Pulmonary artery endothelial cell (primary cell): ENCODE data around the gene JPT1. TPM values are rescaled to one million over a fixed set of nuclear protein-coding genes. Genes with fewer than 3 reads are reported as not detected.

Experiments
- total RNA-seq: library from RNA; depleted of rRNA; stranded (reverse); fragments of >200 nt; gene quantifications from 2 replicates; pipeline ENCODE4 v1.2.3, GENCODE V29; 2014

JPT1 gene
- total RNA-seq, 1 donor from 2014 or later: 207 TPM

Other genes starting within 250 kb of the JPT1 start
- gene USH1G, start 231.3 kb downstream of the JPT1 start, total RNA-seq: not detected in 2 replicates
- not detected in 2 replicates for gene OTOP2, start 230.2 kb downstream of the JPT1 start, total RNA-seq
- gene OTOP3, start 218.6 kb downstream of the JPT1 start, total RNA-seq: not detected in 2 replicates
- gene HID1, start 181.8 kb downstream of the JPT1 start, total RNA-seq: 8.7 and 12.2 TPM in 2 replicates
- 13.4 and 15.7 TPM in 2 replicates for gene CDR2L, start 166.9 kb downstream of the JPT1 start, total RNA-seq
- gene MRPL58, start 141.8 kb downstream of the JPT1 start, total RNA-seq: 32.8 and 43.4 TPM in 2 replicates
- gene ATP5PD, start 107.5 kb downstream of the JPT1 start, total RNA-seq: 173 and 218 TPM in 2 replicates
- 14.4 and 17.5 TPM in 2 replicates for gene KCTD2, start 107.3 kb downstream of the JPT1 start, total RNA-seq
- gene SLC16A5, start 66.6 kb downstream of the JPT1 start, total RNA-seq: 5.0 and 7.1 TPM in 2 replicates
- gene ARMC7, start 44.5 kb downstream of the JPT1 start, total RNA-seq: 2.4 and 4.1 TPM in 2 replicates
- gene NT5C, start 22.8 kb downstream of the JPT1 start, total RNA-seq: 9.5 TPM in 2 replicates
- 140 and 143 TPM in 2 replicates for gene SUMO2, start 28.4 kb upstream of the JPT1 start, total RNA-seq
- 53.2 and 61.7 TPM in 2 replicates for gene NUP85, start 51.2 kb upstream of the JPT1 start, total RNA-seq
- gene GGA3, start 107.1 kb upstream of the JPT1 start, total RNA-seq: 10.9 and 16.0 TPM in 2 replicates
- gene MRPS7, start 107.4 kb upstream of the JPT1 start, total RNA-seq: 73.6 and 75.8 TPM in 2 replicates
- 8.0 and 14.5 TPM in 2 replicates for gene MIF4GD, start 116.7 kb upstream of the JPT1 start, total RNA-seq
- gene SLC25A19, start 134.9 kb upstream of the JPT1 start, total RNA-seq: 13.1 and 21.4 TPM in 2 replicates